Measurements from ENCODE around the gene SEMA4A. TPM values are rescaled to one million over a fixed set of nuclear protein-coding genes. Genes with fewer than 3 reads are reported as not detected.

The SEMA4A gene
- polyA plus RNA-seq, 1 of the 3 experiments (the other 2 are of a cell fraction) = 1.3 TPM

DNA sequence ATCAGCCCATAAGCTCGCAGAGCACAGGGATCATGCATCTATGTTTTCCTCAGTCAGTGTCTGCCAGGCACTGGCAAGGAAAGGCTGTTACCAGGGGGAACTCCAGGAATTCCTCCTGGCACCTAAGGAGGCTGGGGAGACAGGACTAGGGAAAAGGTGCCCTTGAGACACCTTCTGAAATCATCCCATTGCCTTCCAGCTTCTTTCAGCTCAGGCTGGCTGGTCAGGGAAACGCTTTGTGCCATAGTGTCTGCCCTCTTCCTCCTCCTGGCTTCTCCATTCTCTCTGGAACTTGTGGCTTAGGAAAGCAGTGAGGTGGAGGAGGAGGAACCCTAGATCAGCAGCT lies 25.1 kb upstream of the SEMA4A start (continued):
- TF ChIP-seq, protein P1, sequence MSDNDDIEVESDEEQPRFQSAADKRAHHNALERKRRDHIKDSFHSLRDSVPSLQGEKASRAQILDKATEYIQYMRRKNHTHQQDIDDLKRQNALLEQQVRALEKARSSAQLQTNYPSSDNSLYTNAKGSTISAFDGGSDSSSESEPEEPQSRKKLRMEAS (IDR thresholded peaks at IDR 0.05; ENCODE audit: low read depth) = no peak
- TF ChIP-seq, protein P2, sequence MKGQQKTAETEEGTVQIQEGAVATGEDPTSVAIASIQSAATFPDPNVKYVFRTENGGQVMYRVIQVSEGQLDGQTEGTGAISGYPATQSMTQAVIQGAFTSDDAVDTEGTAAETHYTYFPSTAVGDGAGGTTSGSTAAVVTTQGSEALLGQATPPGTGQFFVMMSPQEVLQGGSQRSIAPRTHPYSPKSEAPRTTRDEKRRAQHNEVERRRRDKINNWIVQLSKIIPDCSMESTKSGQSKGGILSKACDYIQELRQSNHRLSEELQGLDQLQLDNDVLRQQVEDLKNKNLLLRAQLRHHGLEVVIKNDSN (IDR thresholded peaks at IDR 0.05; ENCODE audit: borderline replicate concordance, low read depth) = no peak
- TF ChIP-seq FOXM1 (IDR thresholded peaks at IDR 0.05; ENCODE audit: low read depth) (no peak), JUND (IDR thresholded peaks at IDR 0.05) (no peak)

DNA sequence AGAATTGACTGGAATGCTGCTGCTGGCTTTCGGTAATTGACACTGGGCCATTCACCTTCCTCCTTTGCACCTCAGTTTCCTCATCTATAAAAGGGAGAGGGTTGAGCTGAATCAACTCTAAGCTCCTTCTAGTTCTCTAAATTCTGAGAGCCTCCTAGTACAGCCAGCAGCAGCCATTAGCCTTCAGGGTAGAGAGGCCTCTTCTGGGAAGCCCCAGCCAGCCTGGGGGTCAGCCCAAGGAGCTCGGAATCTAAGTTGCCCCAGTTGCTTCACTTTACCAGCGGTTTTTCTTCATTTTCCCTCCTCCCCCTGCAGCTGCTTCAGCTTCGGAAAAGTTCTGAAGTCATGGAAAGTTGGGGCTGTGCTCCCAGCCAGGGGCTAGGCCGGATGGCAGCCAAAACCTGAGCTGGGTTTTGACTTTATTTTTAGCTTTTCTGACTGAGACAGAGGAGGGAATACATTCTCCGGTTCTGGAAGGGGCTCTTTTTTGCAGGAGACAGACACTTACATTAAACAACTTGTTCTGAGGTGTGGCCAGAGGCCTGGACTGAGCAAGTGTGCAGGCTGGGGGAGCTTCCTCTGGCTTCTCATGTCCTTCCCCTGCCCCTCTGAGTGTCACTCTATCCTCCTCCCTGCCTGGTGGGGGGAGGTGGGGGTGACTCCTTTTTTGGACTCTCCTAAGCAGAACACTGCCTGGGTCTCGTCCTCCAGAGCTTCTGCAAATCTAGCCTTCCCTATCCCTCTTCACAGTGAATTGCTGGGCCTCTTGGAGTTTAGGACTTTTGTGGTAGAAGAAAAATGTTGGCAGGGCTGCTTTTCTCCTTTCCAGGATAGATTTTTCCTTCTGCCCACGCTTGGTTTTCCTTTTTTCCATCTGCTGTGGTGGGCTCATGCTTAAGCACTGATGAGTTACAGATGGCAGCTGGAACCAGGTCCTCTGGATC lies 24.5 kb upstream of the SEMA4A start:
- peak overlapping the region; percentile 94 to 100 for H3K27ac ChIP-seq (ENCODE audit: low read depth in 2 of 2, low read length in 1 of 2)
- no peaks in the 10 kb centered on the region for H3K9me3 ChIP-seq
- POLR2A ChIA-PET = interaction anchor here (1.0 to 1.2 kb wide), 4 partner anchors 14 to 35 kb away, joined by 3 to 5 read pairs (median 4); partner anchors contain the start of gene LMNA
- peak overlapping the region; percentile 91 for H3K4me2 ChIP-seq
- H3K4me3 ChIP-seq (ENCODE audit: low read depth in 2 of 2, low read length in 1 of 2) = peak overlapping the region in 1 of 2 experiments; percentile 30; a peak in 2 of 4 replicates
- peaks cover 19 to 48% of the 10 kb centered on the region in 2 experiments for H3K36me3 ChIP-seq (replicated peaks in 1 of 2; ENCODE audit: control insufficient read depth in 1 of 2, insufficient read depth in 2 of 2, low read length in 1 of 2)
- peaks cover 93% of the 10 kb centered on the region for H3K79me2 ChIP-seq (ENCODE audit: insufficient read depth)
- DNase-seq = no peak
- CTCF ChIA-PET = interaction anchor here (0.6 to 40.5 kb wide), 27 partner anchors 12 to 208 kb away, joined by 3 to 1559 read pairs (median 7); partner anchors contain the start of genes LMNA, MEX3A and PMF1
- H3K4me1 ChIP-seq (ENCODE audit: control insufficient read depth in 1 of 2, insufficient read depth in 2 of 2, low read depth in 1 of 2, low read length in 1 of 2) = peaks cover 57% of the 10 kb centered on the region in 2 experiments
- no peaks in the 10 kb centered on the region for H3K9me2 ChIP-seq
- peak overlapping the region; percentile 97 for H3K9ac ChIP-seq
- H3F3A ChIP-seq (replicated peaks; ENCODE audit: insufficient read depth) = peaks cover 93% of the 10 kb centered on the region
- TF ChIP-seq TAF1 (IDR thresholded peaks at IDR 0.05; ENCODE audit: borderline replicate concordance, low read depth, low read length) (no peak), TCF12 (IDR thresholded peaks at IDR 0.05) (peak; percentile 71), NFIC (IDR thresholded peaks at IDR 0.05; ENCODE audit: borderline replicate concordance) (0 out of 2 replicates have a peak, but pooled peaks have one; percentile 9)
- TF ChIP-seq, protein P3, sequence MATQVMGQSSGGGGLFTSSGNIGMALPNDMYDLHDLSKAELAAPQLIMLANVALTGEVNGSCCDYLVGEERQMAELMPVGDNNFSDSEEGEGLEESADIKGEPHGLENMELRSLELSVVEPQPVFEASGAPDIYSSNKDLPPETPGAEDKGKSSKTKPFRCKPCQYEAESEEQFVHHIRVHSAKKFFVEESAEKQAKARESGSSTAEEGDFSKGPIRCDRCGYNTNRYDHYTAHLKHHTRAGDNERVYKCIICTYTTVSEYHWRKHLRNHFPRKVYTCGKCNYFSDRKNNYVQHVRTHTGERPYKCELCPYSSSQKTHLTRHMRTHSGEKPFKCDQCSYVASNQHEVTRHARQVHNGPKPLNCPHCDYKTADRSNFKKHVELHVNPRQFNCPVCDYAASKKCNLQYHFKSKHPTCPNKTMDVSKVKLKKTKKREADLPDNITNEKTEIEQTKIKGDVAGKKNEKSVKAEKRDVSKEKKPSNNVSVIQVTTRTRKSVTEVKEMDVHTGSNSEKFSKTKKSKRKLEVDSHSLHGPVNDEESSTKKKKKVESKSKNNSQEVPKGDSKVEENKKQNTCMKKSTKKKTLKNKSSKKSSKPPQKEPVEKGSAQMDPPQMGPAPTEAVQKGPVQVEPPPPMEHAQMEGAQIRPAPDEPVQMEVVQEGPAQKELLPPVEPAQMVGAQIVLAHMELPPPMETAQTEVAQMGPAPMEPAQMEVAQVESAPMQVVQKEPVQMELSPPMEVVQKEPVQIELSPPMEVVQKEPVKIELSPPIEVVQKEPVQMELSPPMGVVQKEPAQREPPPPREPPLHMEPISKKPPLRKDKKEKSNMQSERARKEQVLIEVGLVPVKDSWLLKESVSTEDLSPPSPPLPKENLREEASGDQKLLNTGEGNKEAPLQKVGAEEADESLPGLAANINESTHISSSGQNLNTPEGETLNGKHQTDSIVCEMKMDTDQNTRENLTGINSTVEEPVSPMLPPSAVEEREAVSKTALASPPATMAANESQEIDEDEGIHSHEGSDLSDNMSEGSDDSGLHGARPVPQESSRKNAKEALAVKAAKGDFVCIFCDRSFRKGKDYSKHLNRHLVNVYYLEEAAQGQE (IDR thresholded peaks at IDR 0.05; ENCODE audit: low read depth, low read length) = peak; percentile 11; the same call in 1 of the 2 replicates
- TF ChIP-seq, protein P4, sequence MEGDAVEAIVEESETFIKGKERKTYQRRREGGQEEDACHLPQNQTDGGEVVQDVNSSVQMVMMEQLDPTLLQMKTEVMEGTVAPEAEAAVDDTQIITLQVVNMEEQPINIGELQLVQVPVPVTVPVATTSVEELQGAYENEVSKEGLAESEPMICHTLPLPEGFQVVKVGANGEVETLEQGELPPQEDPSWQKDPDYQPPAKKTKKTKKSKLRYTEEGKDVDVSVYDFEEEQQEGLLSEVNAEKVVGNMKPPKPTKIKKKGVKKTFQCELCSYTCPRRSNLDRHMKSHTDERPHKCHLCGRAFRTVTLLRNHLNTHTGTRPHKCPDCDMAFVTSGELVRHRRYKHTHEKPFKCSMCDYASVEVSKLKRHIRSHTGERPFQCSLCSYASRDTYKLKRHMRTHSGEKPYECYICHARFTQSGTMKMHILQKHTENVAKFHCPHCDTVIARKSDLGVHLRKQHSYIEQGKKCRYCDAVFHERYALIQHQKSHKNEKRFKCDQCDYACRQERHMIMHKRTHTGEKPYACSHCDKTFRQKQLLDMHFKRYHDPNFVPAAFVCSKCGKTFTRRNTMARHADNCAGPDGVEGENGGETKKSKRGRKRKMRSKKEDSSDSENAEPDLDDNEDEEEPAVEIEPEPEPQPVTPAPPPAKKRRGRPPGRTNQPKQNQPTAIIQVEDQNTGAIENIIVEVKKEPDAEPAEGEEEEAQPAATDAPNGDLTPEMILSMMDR (IDR thresholded peaks at IDR 0.05) = no peak
- H2AFZ ChIP-seq (ENCODE audit: low read depth) = no peak overlapping the region
- H3K27me3 ChIP-seq (ENCODE audit: insufficient read depth) = no peaks in the 10 kb centered on the region
- 25% methylated on average over 8 of the region's 8 CpGs for WGBS (ENCODE audit: low lambda C conversion rate)
- peaks cover 82% of the 10 kb centered on the region for H4K20me1 ChIP-seq (ENCODE audit: insufficient read depth)
